Thymus (tissue), 11 donors: ENCODE results near the gene SAMD8. TPM values are rescaled to one million over a fixed set of nuclear protein-coding genes. Genes with fewer than 3 reads are reported as not detected.
"Not testable (repeated sequence)": the region's sequence is repeated elsewhere in the genome, so short reads cannot be mapped to it uniquely, and the experiment has no call there.

Experiments used
- DNase-seq, 9 donors: peaks; one replicate each; pipeline ENCODE4 v3.0.0-alpha.2; 2013; ENCODE audit warnings: low spot score in 9 of 9, low read depth in 6 of 9, missing footprints in 1 of 9
- H3K27ac ChIP-seq, 2 donors: one replicate each; pipeline ENCODE4 v1.5.1; 2013; ENCODE audit warnings: control low read depth in 1 of 2, low read depth in 1 of 2, low read length in 1 of 2, mild to moderate bottlenecking in 1 of 2, moderate library complexity in 1 of 2
- H3K27me3 ChIP-seq, 2 donors: one replicate each; pipeline ENCODE4 v1.5.1; 2013; ENCODE audit warnings: low read length in 1 of 2; ENCODE audit not compliant: control insufficient read depth in 2 of 2, insufficient read depth in 1 of 2
- H3K36me3 ChIP-seq, 2 donors: one replicate each; pipeline ENCODE4 v1.5.1; 2013; ENCODE audit warnings: low read length in 1 of 2, mild to moderate bottlenecking in 1 of 2, moderate library complexity in 1 of 2; ENCODE audit not compliant: control insufficient read depth in 2 of 2, insufficient read depth in 2 of 2
- H3K4me1 ChIP-seq, 2 donors: one replicate each; pipeline ENCODE4 v1.5.1; 2013; ENCODE audit warnings: low read length in 2 of 2; ENCODE audit not compliant: control insufficient read depth in 2 of 2, insufficient read depth in 2 of 2
- H3K4me3 ChIP-seq, 2 donors: one replicate each; pipeline ENCODE4 v1.5.1; 2013; ENCODE audit warnings: low read length in 2 of 2, control low read depth in 1 of 2, mild to moderate bottlenecking in 1 of 2
- H3K9me3 ChIP-seq, 2 donors: one replicate each; pipeline ENCODE4 v1.5.1; 2013; ENCODE audit warnings: low read length in 1 of 2, mild to moderate bottlenecking in 1 of 2; ENCODE audit not compliant: control insufficient read depth in 2 of 2, insufficient read depth in 1 of 2
- WGBS: extraction: QIAGEN DNeasy Blood & Tissue Kit; methylation state at CpG from one replicate; pipeline ENCODE4 v1.1.7; 2013; 5-methylcytosine and 5-hydroxymethylcytosine counted together
- polyA plus RNA-seq: library from polyadenylated mRNA; stranded (reverse); fragments of 200-250 nt; gene quantifications from one replicate; pipeline ENCODE4 v1.2.3, GENCODE V29; 2013
- total RNA-seq: library from RNA; stranded (reverse); fragments of 120-200 nt; gene quantifications from one replicate; pipeline ENCODE4 v1.2.4, GENCODE V29; 2013
- donor health status: healthy.

SAMD8 gene
- total and polyA plus RNA-seq, 2 donors, result 7.6 to 13.1 TPM

- H3K9me3 ChIP-seq, result no peaks in the 10 kb centered on the region
- peaks cover 0 to 6% of the 10 kb centered on the region in 2 donors for H3K4me1 ChIP-seq
- 98% methylated on average over 12 of the region's 12 CpGs for WGBS
- H3K27me3 ChIP-seq, result no peaks in the 10 kb centered on the region
- no peak overlapping the region for H3K4me3 ChIP-seq
- H3K36me3 ChIP-seq, result no peaks in the 10 kb centered on the region
- no peak for DNase-seq
- no peak overlapping the region for H3K27ac ChIP-seq
Measured at GRCh38 chr10:75189266-75190096, 78.0 kb downstream of the SAMD8 start.

DNA sequence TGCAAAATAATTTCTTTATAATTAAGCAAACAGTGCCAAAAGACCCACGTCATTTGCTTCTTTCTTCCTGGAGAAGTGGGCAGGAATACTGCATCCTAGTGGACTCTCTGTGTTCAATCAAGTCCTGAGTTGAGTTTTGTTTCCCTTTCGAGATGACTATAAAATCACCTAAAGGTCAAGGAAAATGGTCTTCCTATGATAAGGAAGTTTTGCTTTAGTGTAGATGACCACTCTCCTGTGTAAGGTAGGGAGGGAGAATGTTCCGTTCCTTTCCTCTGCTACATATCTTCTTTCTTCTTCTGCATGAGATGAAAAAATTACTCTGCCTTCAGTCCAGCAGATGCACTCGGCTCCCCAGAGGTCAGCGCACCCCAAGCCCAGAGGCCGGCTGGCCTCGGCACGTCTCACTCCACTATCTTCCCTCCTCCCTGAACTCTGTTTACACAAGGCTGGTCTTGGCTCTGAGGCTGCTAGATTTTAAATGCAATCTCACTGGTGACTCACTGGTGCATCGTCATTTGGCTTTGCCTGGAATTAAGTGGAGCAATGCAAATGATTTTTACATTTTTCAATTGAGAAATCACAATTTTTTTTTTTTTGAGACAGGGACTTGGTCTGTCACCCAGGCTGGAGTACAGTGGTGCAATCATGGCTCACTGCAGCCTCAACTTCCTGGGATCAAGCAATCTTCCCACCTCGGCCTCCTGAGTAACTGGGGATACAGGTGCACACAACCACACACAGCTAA lies 80.5 kb downstream of the SAMD8 start:
- Histone ChIP-seq H3K4me3 (no peak overlapping the region), H3K27me3 (no peaks in the 10 kb centered on the region), H3K9me3 (no peaks in the 10 kb centered on the region), H3K4me1 (peaks cover 0 to 6% of the 10 kb centered on the region in 2 donors), H3K27ac (no peak overlapping the region), H3K36me3 (no peaks in the 10 kb centered on the region)
- 92% methylated on average over 10 of the region's 10 CpGs for WGBS
- no peak for DNase-seq

DNA sequence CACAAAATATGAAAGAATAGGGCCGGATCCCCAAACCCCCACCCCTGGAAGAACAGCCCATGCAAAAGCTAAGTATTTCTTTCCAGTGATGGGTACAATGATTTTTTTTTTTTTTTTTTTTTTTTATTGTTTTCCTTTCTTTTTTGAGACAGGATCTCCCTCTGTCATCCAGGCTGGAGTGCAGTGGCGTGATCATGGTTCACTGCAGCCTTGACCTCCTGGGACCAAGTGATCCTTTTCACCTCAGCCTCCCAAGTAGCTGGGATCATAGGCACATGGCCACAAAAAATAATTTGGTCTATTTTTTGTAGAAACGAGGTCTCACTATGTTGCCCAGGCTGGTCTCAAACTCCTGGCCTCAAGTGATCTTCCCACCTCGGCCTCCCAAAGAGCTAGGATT lies 83.2 kb downstream of the SAMD8 start:
- H3K27ac ChIP-seq, H3K9me3 ChIP-seq, H3K36me3 ChIP-seq, H3K4me3 ChIP-seq, H3K27me3 ChIP-seq, DNase-seq, H3K4me1 ChIP-seq: not testable (repeated sequence)
- WGBS, result 96% methylated on average over 4 of the region's 4 CpGs

DNA sequence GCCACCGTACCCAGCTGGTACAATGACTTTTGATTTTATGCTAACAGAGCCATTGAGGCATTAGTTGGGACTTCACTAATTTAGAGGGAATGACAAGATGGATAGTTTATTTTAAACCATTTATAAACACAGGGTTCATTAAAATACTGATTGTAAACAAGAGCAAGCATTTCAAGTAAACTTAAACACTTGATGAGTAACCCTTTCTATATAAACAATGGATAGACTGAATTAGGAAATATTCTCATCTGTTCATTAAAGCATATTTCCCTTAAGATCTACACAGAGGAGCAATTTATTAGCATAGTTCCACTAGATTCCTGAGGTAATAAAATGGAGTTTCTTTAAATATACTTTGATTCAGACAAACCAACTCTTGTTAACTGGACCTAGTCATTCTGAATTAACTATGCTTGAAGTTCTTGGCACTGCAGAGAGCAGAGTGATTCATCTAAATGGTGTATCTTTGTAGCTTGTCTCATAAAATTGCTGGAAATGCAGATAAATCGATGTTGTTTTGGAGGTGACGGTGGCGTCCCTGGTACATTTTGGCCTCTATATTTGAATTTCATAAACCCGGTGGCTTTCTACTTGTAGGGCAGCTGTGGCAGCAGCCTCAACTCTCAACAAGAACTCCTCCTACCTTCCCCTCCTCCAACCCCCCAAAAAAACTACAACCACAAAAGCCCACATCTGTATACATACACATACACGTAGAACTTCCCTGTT lies 83.7 kb downstream of the SAMD8 start:
- Histone ChIP-seq H3K27me3 (no peaks in the 10 kb centered on the region), H3K27ac (no peak overlapping the region), H3K4me1 (no peaks in the 10 kb centered on the region), H3K36me3 (no peaks in the 10 kb centered on the region), H3K9me3 (no peaks in the 10 kb centered on the region), H3K4me3 (no peak overlapping the region)
- DNase-seq, result no peak
- 97% methylated on average over 6 of the region's 6 CpGs for WGBS

DNA sequence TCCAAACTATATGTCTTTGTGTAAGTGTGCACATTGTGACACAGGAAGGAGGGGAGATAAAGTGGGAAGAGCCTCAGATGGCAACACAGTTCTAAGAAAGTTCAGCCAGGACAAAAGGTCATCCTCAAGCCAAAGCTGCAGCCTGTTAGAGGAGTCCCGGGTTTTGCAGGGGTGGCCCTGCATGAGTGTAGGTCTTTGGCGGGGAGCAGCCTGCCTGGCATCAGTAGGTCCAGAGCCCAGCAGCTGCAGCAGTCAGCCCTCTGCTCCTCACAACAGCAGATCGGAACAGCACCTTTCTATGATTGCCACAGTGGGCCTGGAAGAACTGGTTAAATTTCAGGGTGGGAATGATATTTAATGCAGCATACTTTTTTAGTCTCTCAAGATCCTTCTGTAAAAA lies 85.6 kb downstream of the SAMD8 start:
- 99% methylated on average over 3 of the region's 3 CpGs for WGBS
- Histone ChIP-seq H3K27ac (no peak overlapping the region), H3K9me3 (no peaks in the 10 kb centered on the region), H3K27me3 (no peaks in the 10 kb centered on the region), H3K4me1 (no peaks in the 10 kb centered on the region), H3K36me3 (no peaks in the 10 kb centered on the region), H3K4me3 (no peak overlapping the region)
- DNase-seq, result no peak

DNA sequence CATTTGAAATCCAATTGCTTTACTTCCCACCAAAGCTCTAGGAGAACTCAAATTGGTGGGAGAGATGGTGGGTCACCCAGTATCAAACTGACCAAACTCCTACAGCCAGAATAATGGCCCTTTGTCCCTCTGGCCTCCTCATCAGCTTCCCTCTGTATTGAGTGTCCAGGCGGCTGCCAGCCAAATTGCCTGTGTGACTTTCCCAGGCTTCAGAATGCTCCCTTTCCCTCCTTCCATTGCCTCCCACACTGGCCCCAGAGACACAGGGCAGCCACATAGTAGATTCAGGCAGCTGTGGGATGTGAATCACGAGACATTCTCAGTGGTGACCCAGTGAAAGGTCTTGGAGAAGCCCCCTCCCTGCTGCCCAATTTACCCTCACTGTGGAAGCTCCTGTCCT lies 86.5 kb downstream of the SAMD8 start:
- no peak for DNase-seq
- H3K27ac ChIP-seq, result no peak overlapping the region

GRCh38 chr10:75199949-75200348 lies 88.5 kb downstream of the SAMD8 start:
- DNase-seq, H3K9me3 ChIP-seq, H3K27me3 ChIP-seq, H3K4me1 ChIP-seq, H3K36me3 ChIP-seq, H3K4me3 ChIP-seq, H3K27ac ChIP-seq: not testable (repeated sequence)
- WGBS, result 97% methylated on average over 6 of the region's 6 CpGs

More for the DNA sequence above, 86.5 kb downstream of the SAMD8 start:
- no peaks in the 10 kb centered on the region for H3K9me3 ChIP-seq
- 95% methylated on average over 2 of the region's 2 CpGs for WGBS
- no peak overlapping the region for H3K4me3 ChIP-seq
- H3K36me3 ChIP-seq, result no peaks in the 10 kb centered on the region
- H3K4me1 ChIP-seq, result no peaks in the 10 kb centered on the region
- H3K27me3 ChIP-seq, result no peaks in the 10 kb centered on the region

GRCh38 chr10:75201793-75202307 lies 90.4 kb downstream of the SAMD8 start:
- Histone ChIP-seq H3K4me1 (no peaks in the 10 kb centered on the region), H3K9me3 (no peaks in the 10 kb centered on the region), H3K27ac (no peak overlapping the region), H3K27me3 (no peaks in the 10 kb centered on the region), H3K4me3 (no peak overlapping the region), H3K36me3 (no peaks in the 10 kb centered on the region)
- 93% methylated on average over 9 of the region's 9 CpGs for whole genome bisulfite sequencing
- no peak for DNase-seq
